IMR-90 (cell line): ENCODE data around the gene ZNF57.

Experiments
- NFE2L2 ChIP-seq: fragments of 150-350 bp; IDR thresholded peaks from 2 replicates; pipeline ENCODE4 v1.6.1; 2016; ENCODE audit warnings: low read depth, mild to moderate bottlenecking, low read length
- TF ChIP-seq, protein P1 (sequence below): conservative IDR thresholded peaks from 2 replicates; pipeline ENCODE4 v1.5.1; 2012; ENCODE audit warnings: mild to moderate bottlenecking, low read depth, low read length, improper control_type of control experiment

DNA sequence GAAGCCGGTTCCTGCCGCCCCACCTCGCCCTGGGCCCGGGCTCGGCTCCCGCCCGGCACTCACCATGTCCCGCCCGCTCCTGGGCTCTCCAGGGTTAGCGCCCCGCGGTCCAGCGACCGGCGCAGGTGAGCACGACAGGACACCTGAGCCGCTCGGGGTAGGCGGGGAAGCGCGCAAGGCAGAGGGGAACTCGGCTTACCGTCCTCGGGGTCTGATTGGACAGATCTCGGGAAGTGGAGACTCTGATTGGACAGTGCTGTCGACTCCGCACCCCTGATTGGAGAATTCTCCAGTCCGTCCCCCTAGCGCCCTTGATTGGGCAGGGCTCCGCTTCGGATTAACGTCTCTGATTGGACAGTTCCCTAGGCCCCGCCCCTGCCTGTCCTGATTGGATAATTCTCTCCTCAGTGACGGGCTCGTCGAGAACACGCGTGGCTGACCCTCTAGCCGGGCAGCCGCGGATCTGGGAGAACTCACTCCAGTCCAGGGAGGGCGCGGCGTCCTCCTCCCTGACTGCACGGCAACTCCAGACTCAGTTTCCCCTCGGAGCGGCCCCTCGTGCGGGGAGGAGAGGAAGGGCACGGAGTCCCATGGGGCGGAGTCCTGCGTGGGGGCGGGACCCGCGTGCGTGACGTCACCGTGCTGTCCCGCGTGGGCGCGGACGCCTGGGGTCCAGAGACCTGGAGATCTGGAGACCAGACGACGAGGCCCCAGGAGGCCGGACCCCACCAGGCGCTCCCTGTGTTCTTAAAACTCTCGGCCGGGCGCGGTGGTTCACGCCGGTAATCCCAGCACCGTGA, 44.2 kb downstream of the ZNF57 start, which contains the start of gene ZNF77:
- TF ChIP-seq, protein P1, sequence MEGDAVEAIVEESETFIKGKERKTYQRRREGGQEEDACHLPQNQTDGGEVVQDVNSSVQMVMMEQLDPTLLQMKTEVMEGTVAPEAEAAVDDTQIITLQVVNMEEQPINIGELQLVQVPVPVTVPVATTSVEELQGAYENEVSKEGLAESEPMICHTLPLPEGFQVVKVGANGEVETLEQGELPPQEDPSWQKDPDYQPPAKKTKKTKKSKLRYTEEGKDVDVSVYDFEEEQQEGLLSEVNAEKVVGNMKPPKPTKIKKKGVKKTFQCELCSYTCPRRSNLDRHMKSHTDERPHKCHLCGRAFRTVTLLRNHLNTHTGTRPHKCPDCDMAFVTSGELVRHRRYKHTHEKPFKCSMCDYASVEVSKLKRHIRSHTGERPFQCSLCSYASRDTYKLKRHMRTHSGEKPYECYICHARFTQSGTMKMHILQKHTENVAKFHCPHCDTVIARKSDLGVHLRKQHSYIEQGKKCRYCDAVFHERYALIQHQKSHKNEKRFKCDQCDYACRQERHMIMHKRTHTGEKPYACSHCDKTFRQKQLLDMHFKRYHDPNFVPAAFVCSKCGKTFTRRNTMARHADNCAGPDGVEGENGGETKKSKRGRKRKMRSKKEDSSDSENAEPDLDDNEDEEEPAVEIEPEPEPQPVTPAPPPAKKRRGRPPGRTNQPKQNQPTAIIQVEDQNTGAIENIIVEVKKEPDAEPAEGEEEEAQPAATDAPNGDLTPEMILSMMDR, result no peak
- no peak for TF ChIP-seq NFE2L2
